HepG2 (cell line): Measurements from ENCODE around the gene MBIP. TPM values are rescaled to one million over a fixed set of nuclear protein-coding genes. Genes with fewer than 3 reads are reported as not detected.
A peak's percentile ranks its signal among the peaks of the same experiment; 100 is the strongest.

Experiments used
- ARNT2 ChIP-seq: sonication (generic); formaldehyde crosslinking; IDR thresholded peaks from 2 replicates; pipeline ENCODE4 v1.8.0; 2022; ENCODE audit warnings: mild to moderate bottlenecking, low read depth, missing genetic modification reagents, moderate library complexity
- ARNTL ChIP-seq: sonication (generic); formaldehyde crosslinking; IDR thresholded peaks from 2 replicates; pipeline ENCODE4 v1.4.0; 2020; ENCODE audit warnings: mild to moderate bottlenecking, missing genetic modification reagents
- CHD2 ChIP-seq: IDR thresholded peaks from 2 replicates; pipeline ENCODE4 v1.6.1; 2011; ENCODE audit warnings: low read depth, low read length, improper control_type of control experiment
- GABPB1 ChIP-seq: IDR thresholded peaks from 2 replicates; pipeline ENCODE4 v1.6.1; 2016; ENCODE audit warnings: mild to moderate bottlenecking, missing genetic modification reagents, moderate library complexity, missing compliant biosample characterization
- HHEX ChIP-seq: IDR thresholded peaks from 2 replicates; pipeline ENCODE4 v1.6.1; 2016; ENCODE audit warnings: control low read depth
- HMG20A ChIP-seq: IDR thresholded peaks from 2 replicates; pipeline ENCODE4 v1.6.1; 2016; ENCODE audit warnings: borderline replicate concordance
- PHF20 ChIP-seq: sonication (generic); formaldehyde crosslinking; IDR thresholded peaks from 2 replicates; pipeline ENCODE4 v1.5.0; 2020; ENCODE audit warnings: mild to moderate bottlenecking, missing genetic modification reagents
- RBM39 ChIP-seq: fragments of 200-400 bp; formaldehyde crosslinking; IDR thresholded peaks from one replicate; pipeline ENCODE4 v1.6.1; 2018; ENCODE audit warnings: antibody characterized with exemption, mild to moderate bottlenecking, low read depth, low read length; ENCODE audit not compliant: poor library complexity, severe bottlenecking
- RFX5 ChIP-seq: IDR thresholded peaks from 2 replicates; pipeline ENCODE4 v1.6.1; 2011; ENCODE audit warnings: low read depth, low read length, improper control_type of control experiment
- SIX4 ChIP-seq: sonication (generic); formaldehyde crosslinking; IDR thresholded peaks from 2 replicates; pipeline ENCODE4 v1.4.0; 2020; ENCODE audit warnings: missing genetic modification reagents
- TMF1 ChIP-seq: sonication (generic); formaldehyde crosslinking; IDR thresholded peaks from 2 replicates; pipeline ENCODE4 v1.8.1; 2022; ENCODE audit warnings: low read depth, missing genetic modification reagents
- YY1 ChIP-seq: IDR thresholded peaks from 2 replicates; pipeline ENCODE4 v1.6.1; 2011; ENCODE audit warnings: low read length, low read depth, moderate library complexity, mild to moderate bottlenecking; ENCODE audit not compliant: insufficient read depth, insufficient replicate concordance
- ZFP41 ChIP-seq: sonication (generic); formaldehyde crosslinking; IDR thresholded peaks from 2 replicates; pipeline ENCODE4 v1.4.0; 2020; ENCODE audit warnings: mild to moderate bottlenecking, missing genetic modification reagents, borderline replicate concordance
- ZNF143 ChIP-seq: sonication (generic); formaldehyde crosslinking; IDR thresholded peaks from 2 replicates; pipeline ENCODE4 v1.4.0; 2020; ENCODE audit warnings: missing genetic modification reagents
- ZNF430 ChIP-seq: sonication (generic); formaldehyde crosslinking; IDR thresholded peaks from 2 replicates; pipeline ENCODE4 v1.9.0; 2021; ENCODE audit warnings: mild to moderate bottlenecking, missing genetic modification reagents
- ZNF446 ChIP-seq: sonication (generic); formaldehyde crosslinking; IDR thresholded peaks from 2 replicates; pipeline ENCODE4 v1.5.0; 2020; ENCODE audit warnings: mild to moderate bottlenecking, missing genetic modification reagents
- ZNF841 ChIP-seq: sonication (generic); formaldehyde crosslinking; IDR thresholded peaks from 2 replicates; pipeline ENCODE4 v1.8.1; 2023; ENCODE audit warnings: missing genetic modification reagents, borderline replicate concordance
- ZNF879 ChIP-seq: sonication (generic); formaldehyde crosslinking; IDR thresholded peaks from 2 replicates; pipeline ENCODE4 v1.8.1; 2023; ENCODE audit warnings: missing genetic modification reagents
- ZSCAN31 ChIP-seq: sonication (generic); formaldehyde crosslinking; IDR thresholded peaks from 2 replicates; pipeline ENCODE4 v1.5.0; 2020; ENCODE audit warnings: low read depth, mild to moderate bottlenecking, missing genetic modification reagents
- ZSCAN9 ChIP-seq: IDR thresholded peaks from 2 replicates; pipeline ENCODE4 v1.6.1; 2016; ENCODE audit warnings: borderline replicate concordance
- polyA plus RNA-seq, 8 experiments: library from polyadenylated mRNA; depleted of rRNA in 3 of 8; stranded (reverse) in 7 of 8; unstranded in 1 of 8; fragments of >200 nt; fragmentation: Illumina TruSeq in 4 of 8; extraction: Trizol in 4 of 8; gene quantifications; 2 replicates each; pipeline versions ENCODE4 v1.2.1 to v1.2.3, GENCODE V29; 2011 to 2016; ENCODE audit warnings: low read depth in 4 of 8, missing spikeins in 1 of 8, mixed read lengths in 1 of 8; ENCODE audit not compliant: insufficient read depth in 1 of 8
- total RNA-seq, 5 experiments: library from RNA; depleted of rRNA; stranded (reverse); fragments of >200 nt; fragmentation: Illumina TruSeq; extraction: Trizol; gene quantifications; 2 replicates each; pipeline ENCODE4 v1.2.3, GENCODE V29; 2016; ENCODE audit warnings: low read depth in 1 of 5
- TF ChIP-seq, protein P1 (sequence below): sonication (generic); formaldehyde crosslinking; IDR thresholded peaks from 2 replicates; pipeline ENCODE4 v1.5.0; 2020; ENCODE audit warnings: missing genetic modification reagents
- TF ChIP-seq, protein P2 (sequence below): IDR thresholded peaks from 2 replicates; pipeline ENCODE4 v1.6.1; 2016
- TF ChIP-seq, protein P3 (sequence below): sonication (generic); formaldehyde crosslinking; IDR thresholded peaks from 2 replicates; pipeline ENCODE4 v1.4.0; 2020; ENCODE audit warnings: missing genetic modification reagents, borderline replicate concordance
- TF ChIP-seq, protein P4 (sequence below): sonication (generic); formaldehyde crosslinking; IDR thresholded peaks from 2 replicates; pipeline ENCODE4 v1.4.0; 2020; ENCODE audit warnings: mild to moderate bottlenecking, low read depth, missing genetic modification reagents

MBIP gene
- total and polyA plus RNA-seq, 2 of the 13 experiments (the other 11 are each of a cell fraction or from before 2014, with no cell fraction given): 48.1 to 48.6 TPM

DNA sequence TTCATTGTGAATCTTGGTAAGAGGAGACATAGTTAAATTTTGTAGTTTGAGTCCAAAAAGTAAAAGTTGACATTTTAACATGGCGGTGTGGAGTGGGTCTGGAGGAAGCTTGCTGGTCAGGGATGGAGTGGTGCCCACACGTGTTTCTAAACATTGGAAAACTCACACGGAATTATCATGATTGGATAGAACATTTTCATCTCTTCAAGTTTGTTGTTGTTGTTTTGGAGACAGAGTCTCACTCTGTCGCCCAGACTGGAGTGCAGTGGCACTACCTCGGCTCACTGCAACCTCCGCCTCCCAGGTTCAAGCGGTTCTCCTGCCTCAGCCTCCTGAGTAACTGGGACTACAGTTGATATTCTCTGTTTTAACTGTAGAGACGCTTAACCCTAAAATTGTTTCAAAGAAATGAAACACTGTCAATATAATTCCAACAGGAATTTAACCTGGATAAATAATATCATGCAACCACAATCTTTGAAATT is 502 bp upstream of the MBIP start (continued):
- TF ChIP-seq, protein P1, sequence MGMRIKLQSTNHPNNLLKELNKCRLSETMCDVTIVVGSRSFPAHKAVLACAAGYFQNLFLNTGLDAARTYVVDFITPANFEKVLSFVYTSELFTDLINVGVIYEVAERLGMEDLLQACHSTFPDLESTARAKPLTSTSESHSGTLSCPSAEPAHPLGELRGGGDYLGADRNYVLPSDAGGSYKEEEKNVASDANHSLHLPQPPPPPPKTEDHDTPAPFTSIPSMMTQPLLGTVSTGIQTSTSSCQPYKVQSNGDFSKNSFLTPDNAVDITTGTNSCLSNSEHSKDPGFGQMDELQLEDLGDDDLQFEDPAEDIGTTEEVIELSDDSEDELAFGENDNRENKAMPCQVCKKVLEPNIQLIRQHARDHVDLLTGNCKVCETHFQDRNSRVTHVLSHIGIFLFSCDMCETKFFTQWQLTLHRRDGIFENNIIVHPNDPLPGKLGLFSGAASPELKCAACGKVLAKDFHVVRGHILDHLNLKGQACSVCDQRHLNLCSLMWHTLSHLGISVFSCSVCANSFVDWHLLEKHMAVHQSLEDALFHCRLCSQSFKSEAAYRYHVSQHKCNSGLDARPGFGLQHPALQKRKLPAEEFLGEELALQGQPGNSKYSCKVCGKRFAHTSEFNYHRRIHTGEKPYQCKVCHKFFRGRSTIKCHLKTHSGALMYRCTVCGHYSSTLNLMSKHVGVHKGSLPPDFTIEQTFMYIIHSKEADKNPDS (CRISPR knock-in tag): no peak
- TF ChIP-seq TMF1 (CRISPR knock-in tag) (no peak), ZNF143 (CRISPR knock-in tag) (no peak), ZNF446 (no peak), GABPB1 (CRISPR knock-in tag) (no peak), ZNF879 (CRISPR knock-in tag) (no peak), ZSCAN31 (CRISPR knock-in tag) (no peak), RBM39 (no peak), SIX4 (no peak), HHEX (no peak), HMG20A (CRISPR knock-in tag) (no peak), RFX5 (no peak), ZSCAN9 (no peak), ZNF841 (no peak), CHD2 (no peak), PHF20 (CRISPR knock-in tag) (no peak), ARNT2 (CRISPR knock-in tag) (no peak; the same call in none of the 2 replicates), YY1 (no peak), ARNTL (CRISPR knock-in tag) (peak; percentile 42; the same call in 1 of the 2 replicates), ZNF430 (CRISPR knock-in tag) (no peak), ZFP41 (CRISPR knock-in tag) (no peak)
- TF ChIP-seq, protein P2, sequence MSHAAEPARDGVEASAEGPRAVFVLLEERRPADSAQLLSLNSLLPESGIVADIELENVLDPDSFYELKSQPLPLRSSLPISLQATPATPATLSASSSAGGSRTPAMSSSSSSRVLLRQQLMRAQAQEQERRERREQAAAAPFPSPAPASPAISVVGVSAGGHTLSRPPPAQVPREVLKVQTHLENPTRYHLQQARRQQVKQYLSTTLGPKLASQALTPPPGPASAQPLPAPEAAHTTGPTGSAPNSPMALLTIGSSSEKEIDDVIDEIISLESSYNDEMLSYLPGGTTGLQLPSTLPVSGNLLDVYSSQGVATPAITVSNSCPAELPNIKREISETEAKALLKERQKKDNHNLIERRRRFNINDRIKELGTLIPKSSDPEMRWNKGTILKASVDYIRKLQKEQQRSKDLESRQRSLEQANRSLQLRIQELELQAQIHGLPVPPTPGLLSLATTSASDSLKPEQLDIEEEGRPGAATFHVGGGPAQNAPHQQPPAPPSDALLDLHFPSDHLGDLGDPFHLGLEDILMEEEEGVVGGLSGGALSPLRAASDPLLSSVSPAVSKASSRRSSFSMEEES: no peak
- TF ChIP-seq, protein P3, sequence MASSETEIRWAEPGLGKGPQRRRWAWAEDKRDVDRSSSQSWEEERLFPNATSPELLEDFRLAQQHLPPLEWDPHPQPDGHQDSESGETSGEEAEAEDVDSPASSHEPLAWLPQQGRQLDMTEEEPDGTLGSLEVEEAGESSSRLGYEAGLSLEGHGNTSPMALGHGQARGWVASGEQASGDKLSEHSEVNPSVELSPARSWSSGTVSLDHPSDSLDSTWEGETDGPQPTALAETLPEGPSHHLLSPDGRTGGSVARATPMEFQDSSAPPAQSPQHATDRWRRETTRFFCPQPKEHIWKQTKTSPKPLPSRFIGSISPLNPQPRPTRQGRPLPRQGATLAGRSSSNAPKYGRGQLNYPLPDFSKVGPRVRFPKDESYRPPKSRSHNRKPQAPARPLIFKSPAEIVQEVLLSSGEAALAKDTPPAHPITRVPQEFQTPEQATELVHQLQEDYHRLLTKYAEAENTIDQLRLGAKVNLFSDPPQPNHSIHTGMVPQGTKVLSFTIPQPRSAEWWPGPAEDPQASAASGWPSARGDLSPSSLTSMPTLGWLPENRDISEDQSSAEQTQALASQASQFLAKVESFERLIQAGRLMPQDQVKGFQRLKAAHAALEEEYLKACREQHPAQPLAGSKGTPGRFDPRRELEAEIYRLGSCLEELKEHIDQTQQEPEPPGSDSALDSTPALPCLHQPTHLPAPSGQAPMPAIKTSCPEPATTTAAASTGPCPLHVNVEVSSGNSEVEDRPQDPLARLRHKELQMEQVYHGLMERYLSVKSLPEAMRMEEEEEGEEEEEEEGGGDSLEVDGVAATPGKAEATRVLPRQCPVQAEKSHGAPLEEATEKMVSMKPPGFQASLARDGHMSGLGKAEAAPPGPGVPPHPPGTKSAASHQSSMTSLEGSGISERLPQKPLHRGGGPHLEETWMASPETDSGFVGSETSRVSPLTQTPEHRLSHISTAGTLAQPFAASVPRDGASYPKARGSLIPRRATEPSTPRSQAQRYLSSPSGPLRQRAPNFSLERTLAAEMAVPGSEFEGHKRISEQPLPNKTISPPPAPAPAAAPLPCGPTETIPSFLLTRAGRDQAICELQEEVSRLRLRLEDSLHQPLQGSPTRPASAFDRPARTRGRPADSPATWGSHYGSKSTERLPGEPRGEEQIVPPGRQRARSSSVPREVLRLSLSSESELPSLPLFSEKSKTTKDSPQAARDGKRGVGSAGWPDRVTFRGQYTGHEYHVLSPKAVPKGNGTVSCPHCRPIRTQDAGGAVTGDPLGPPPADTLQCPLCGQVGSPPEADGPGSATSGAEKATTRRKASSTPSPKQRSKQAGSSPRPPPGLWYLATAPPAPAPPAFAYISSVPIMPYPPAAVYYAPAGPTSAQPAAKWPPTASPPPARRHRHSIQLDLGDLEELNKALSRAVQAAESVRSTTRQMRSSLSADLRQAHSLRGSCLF (CRISPR knock-in tag): no peak
- TF ChIP-seq, protein P4, sequence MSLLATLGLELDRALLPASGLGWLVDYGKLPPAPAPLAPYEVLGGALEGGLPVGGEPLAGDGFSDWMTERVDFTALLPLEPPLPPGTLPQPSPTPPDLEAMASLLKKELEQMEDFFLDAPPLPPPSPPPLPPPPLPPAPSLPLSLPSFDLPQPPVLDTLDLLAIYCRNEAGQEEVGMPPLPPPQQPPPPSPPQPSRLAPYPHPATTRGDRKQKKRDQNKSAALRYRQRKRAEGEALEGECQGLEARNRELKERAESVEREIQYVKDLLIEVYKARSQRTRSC (CRISPR knock-in tag): no peak
